ENCODE data around the gene MAPK11.

MAPK11 gene

GRCh38 chr22:50316114-50317065, 46.2 kb upstream of the MAPK11 start:
- DNase-seq (ENCODE audit: extremely low read depth, low read depth) = no peak
- TF ChIP-seq, protein P1, sequence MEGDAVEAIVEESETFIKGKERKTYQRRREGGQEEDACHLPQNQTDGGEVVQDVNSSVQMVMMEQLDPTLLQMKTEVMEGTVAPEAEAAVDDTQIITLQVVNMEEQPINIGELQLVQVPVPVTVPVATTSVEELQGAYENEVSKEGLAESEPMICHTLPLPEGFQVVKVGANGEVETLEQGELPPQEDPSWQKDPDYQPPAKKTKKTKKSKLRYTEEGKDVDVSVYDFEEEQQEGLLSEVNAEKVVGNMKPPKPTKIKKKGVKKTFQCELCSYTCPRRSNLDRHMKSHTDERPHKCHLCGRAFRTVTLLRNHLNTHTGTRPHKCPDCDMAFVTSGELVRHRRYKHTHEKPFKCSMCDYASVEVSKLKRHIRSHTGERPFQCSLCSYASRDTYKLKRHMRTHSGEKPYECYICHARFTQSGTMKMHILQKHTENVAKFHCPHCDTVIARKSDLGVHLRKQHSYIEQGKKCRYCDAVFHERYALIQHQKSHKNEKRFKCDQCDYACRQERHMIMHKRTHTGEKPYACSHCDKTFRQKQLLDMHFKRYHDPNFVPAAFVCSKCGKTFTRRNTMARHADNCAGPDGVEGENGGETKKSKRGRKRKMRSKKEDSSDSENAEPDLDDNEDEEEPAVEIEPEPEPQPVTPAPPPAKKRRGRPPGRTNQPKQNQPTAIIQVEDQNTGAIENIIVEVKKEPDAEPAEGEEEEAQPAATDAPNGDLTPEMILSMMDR (IDR thresholded peaks at IDR 0.05; ENCODE audit: low read depth, low read length) = no peak

GRCh38 chr22:50315289-50316113, 45.3 kb upstream of the MAPK11 start:
- no peak for DNase-seq (ENCODE audit: extremely low read depth, low read depth)
- TF ChIP-seq, protein P1 (IDR thresholded peaks at IDR 0.05; ENCODE audit: low read depth, low read length) = no peak

- TF ChIP-seq, protein P1 (IDR thresholded peaks at IDR 0.05; ENCODE audit: low read depth, low read length) = no peak
- DNase-seq (ENCODE audit: extremely low read depth, low read depth) = no peak
Measured at GRCh38 chr22:50314455-50315288, 44.5 kb upstream of the MAPK11 start.

GRCh38 chr22:50314081-50314454, 43.9 kb upstream of the MAPK11 start:
- TF ChIP-seq, protein P1 (IDR thresholded peaks at IDR 0.05; ENCODE audit: low read depth, low read length) = no peak
- DNase-seq (ENCODE audit: extremely low read depth, low read depth) = no peak

DNA sequence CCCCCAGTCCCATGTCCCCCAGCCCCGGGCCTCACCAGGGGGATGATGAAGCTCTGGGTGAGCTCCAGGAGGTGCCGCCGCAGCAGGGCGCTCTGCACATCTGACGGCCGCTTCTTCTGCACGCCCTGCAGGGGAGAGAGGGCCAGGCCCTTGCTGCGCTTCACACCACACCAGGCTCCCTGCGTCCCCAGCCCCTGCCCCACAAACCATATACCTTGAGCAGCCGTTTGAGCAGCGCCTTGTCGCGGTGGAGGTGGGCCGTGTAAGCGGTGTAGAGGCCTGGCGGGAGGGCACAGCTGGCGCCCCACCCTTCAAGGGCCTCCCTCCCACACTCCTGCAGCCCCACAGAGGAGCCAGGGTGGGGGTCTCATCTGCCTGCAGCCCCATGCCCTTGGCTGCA, 43.4 kb upstream of the MAPK11 start:
- TF ChIP-seq, protein P1 (IDR thresholded peaks at IDR 0.05; ENCODE audit: low read depth, low read length) = no peak
- no peak for DNase-seq (ENCODE audit: extremely low read depth, low read depth)

GRCh38 chr22:50313021-50313420, 42.8 kb upstream of the MAPK11 start:
- TF ChIP-seq, protein P1 (IDR thresholded peaks at IDR 0.05; ENCODE audit: low read depth, low read length) = no peak
- no peak for DNase-seq (ENCODE audit: extremely low read depth, low read depth)
